MM.1S (cell line): ENCODE results near the gene GTPBP8.
A peak's percentile ranks its signal among the peaks of the same experiment; 100 is the strongest.

ENCODE experiments used
- DNase-seq: peaks from one replicate; pipeline ENCODE4 v3.0.0-alpha.2; 2015
- H2AFZ ChIP-seq: fragments of 300-600 bp; sonication (generic); 2 replicates; pipeline ENCODE4 v1.6.0; 2016; ENCODE audit warnings: antibody characterized with exemption, low read length
- H3F3A ChIP-seq: fragments of 300-600 bp; sonication (generic); 2 replicates; pipeline ENCODE4 v1.6.1; 2016; ENCODE audit warnings: mild to moderate bottlenecking, antibody characterized with exemption, low read length, moderate library complexity, mixed read lengths; ENCODE audit not compliant: insufficient read depth
- H3K27ac ChIP-seq: fragments of 300-600 bp; sonication (generic); 2 replicates; pipeline ENCODE4 v1.5.1; 2016; ENCODE audit warnings: mild to moderate bottlenecking, low read length
- H3K27me3 ChIP-seq: fragments of 300-600 bp; sonication (generic); replicated peaks from 2 replicates; pipeline ENCODE4 v1.6.0; 2016; ENCODE audit warnings: low read length; ENCODE audit not compliant: insufficient read depth
- H3K36me3 ChIP-seq: fragments of 300-600 bp; sonication (generic); replicated peaks from 2 replicates; pipeline ENCODE4 v1.6.1; 2016; ENCODE audit warnings: mild to moderate bottlenecking, low read length, mixed read lengths; ENCODE audit not compliant: insufficient read depth
- H3K4me1 ChIP-seq: fragments of 300-600 bp; sonication (generic); 2 replicates; pipeline ENCODE4 v1.6.1; 2016; ENCODE audit warnings: low read length, mixed read lengths
- H3K4me2 ChIP-seq: fragments of 300-600 bp; sonication (generic); 2 replicates; pipeline ENCODE4 v1.6.0; 2016; ENCODE audit warnings: low read depth, low read length
- H3K4me3 ChIP-seq: fragments of 300-600 bp; sonication (generic); 2 replicates; pipeline ENCODE4 v1.5.1; 2016; ENCODE audit warnings: low read length, mixed read lengths
- H3K79me2 ChIP-seq: fragments of 300-600 bp; sonication (generic); 2 replicates; pipeline ENCODE4 v1.6.1; 2016; ENCODE audit warnings: mixed run types, low read length, mixed read lengths
- H3K9ac ChIP-seq: fragments of 300-600 bp; sonication (generic); 2 replicates; pipeline ENCODE4 v1.6.1; 2016; ENCODE audit warnings: low read length, mixed read lengths
- H3K9me2 ChIP-seq: fragments of 300-600 bp; sonication (generic); replicated peaks from 2 replicates; pipeline ENCODE4 v1.6.1; 2016; ENCODE audit warnings: mild to moderate bottlenecking, low read length, mixed read lengths; ENCODE audit not compliant: insufficient read depth
- H3K9me3 ChIP-seq: fragments of 300-600 bp; sonication (generic); replicated peaks from 2 replicates; pipeline ENCODE4 v1.6.1; 2016; ENCODE audit warnings: mild to moderate bottlenecking, low read length, mixed read lengths; ENCODE audit not compliant: insufficient read depth
- H4K20me1 ChIP-seq: fragments of 300-600 bp; sonication (generic); 2 replicates; pipeline ENCODE4 v1.6.1; 2016; ENCODE audit warnings: mild to moderate bottlenecking, low read length, moderate library complexity, mixed read lengths; ENCODE audit not compliant: insufficient read depth
- CTCF ChIP-seq: fragments of 300-600 bp; sonication (generic); IDR thresholded peaks from 2 replicates; pipeline ENCODE4 v1.5.1; 2016; ENCODE audit warnings: antibody characterized with exemption, low read length, mixed read lengths
- EZH2 ChIP-seq: fragments of 300-600 bp; sonication (generic); optimal IDR thresholded peaks from 2 replicates; pipeline ENCODE3; 2017; ENCODE audit warnings: low read depth, mild to moderate bottlenecking, antibody characterized with exemption, low read length, mixed read lengths
- EZH2phosphoT487 ChIP-seq: fragments of 300-600 bp; sonication (generic); IDR thresholded peaks from 2 replicates; pipeline ENCODE4 v1.6.1; 2018; ENCODE audit warnings: antibody characterized with exemption, low read length

The GTPBP8 gene

GRCh38 chr3:113021471-113021870 is 30.7 kb downstream of the GTPBP8 start:
- H3K27me3 ChIP-seq = no peaks in the 10 kb centered on the region
- peaks cover 12% of the 10 kb centered on the region for H3K4me1 ChIP-seq
- H3K36me3 ChIP-seq = no peaks in the 10 kb centered on the region
- no peak overlapping the region for H3K4me2 ChIP-seq
- H3K27ac ChIP-seq = no peak overlapping the region
- no peak for DNase-seq
- H3F3A ChIP-seq = no peaks in the 10 kb centered on the region
- H4K20me1 ChIP-seq = no peaks in the 10 kb centered on the region
- H3K4me3 ChIP-seq = no peak overlapping the region
- H3K79me2 ChIP-seq = peaks cover 33% of the 10 kb centered on the region
- H2AFZ ChIP-seq = no peak overlapping the region
- TF ChIP-seq EZH2phosphoT487 = no peak
- TF ChIP-seq EZH2 = no peak
- no peak for TF ChIP-seq CTCF
- no peaks in the 10 kb centered on the region for H3K9me2 ChIP-seq
- H3K9ac ChIP-seq = no peak overlapping the region
- H3K9me3 ChIP-seq = no peaks in the 10 kb centered on the region

- no peaks in the 10 kb centered on the region for H3F3A ChIP-seq
- no peaks in the 10 kb centered on the region for H3K36me3 ChIP-seq
- no peaks in the 10 kb centered on the region for H4K20me1 ChIP-seq
- no peaks in the 10 kb centered on the region for H3K4me1 ChIP-seq
- TF ChIP-seq CTCF (no peak), EZH2 (no peak), EZH2phosphoT487 (no peak)
- H3K4me3 ChIP-seq = no peak overlapping the region
- no peak overlapping the region for H3K27ac ChIP-seq
- no peaks in the 10 kb centered on the region for H3K9me2 ChIP-seq
- no peaks in the 10 kb centered on the region for H3K79me2 ChIP-seq
- no peak overlapping the region for H3K4me2 ChIP-seq
- DNase-seq = no peak
- no peak overlapping the region for H2AFZ ChIP-seq
- H3K27me3 ChIP-seq = no peaks in the 10 kb centered on the region
- no peak overlapping the region for H3K9ac ChIP-seq
- H3K9me3 ChIP-seq = no peaks in the 10 kb centered on the region
Measured at GRCh38 chr3:113034011-113034410, 43.2 kb downstream of the GTPBP8 start.

- no peak overlapping the region for H3K4me3 ChIP-seq
- H3K79me2 ChIP-seq = no peaks in the 10 kb centered on the region
- no peaks in the 10 kb centered on the region for H3F3A ChIP-seq
- H3K27me3 ChIP-seq = no peaks in the 10 kb centered on the region
- H3K4me2 ChIP-seq = no peak overlapping the region
- H3K4me1 ChIP-seq = no peaks in the 10 kb centered on the region
- TF ChIP-seq EZH2 = no peak
- TF ChIP-seq CTCF = peak; percentile 83
- TF ChIP-seq EZH2phosphoT487 = no peak
- H3K9me2 ChIP-seq = no peaks in the 10 kb centered on the region
- no peaks in the 10 kb centered on the region for H3K36me3 ChIP-seq
- DNase-seq = peak; percentile 64
- no peaks in the 10 kb centered on the region for H3K9me3 ChIP-seq
- H3K9ac ChIP-seq = no peak overlapping the region
- no peaks in the 10 kb centered on the region for H4K20me1 ChIP-seq
- no peak overlapping the region for H2AFZ ChIP-seq
- H3K27ac ChIP-seq = no peak overlapping the region
Measured at GRCh38 chr3:113035387-113035982, 44.7 kb downstream of the GTPBP8 start.
